MV-4-11 (cell line): ENCODE measurements around the gene NR1H4.
"Not testable (repeated sequence)": the region's sequence is repeated elsewhere in the genome, so short reads cannot be mapped to it uniquely, and the experiment has no call there.

Experiments
- DNase-seq: peaks from one replicate; lab custom pipeline; 2025; lab: John Stamatoyannopoulos, UW

Gene NR1H4

DNA sequence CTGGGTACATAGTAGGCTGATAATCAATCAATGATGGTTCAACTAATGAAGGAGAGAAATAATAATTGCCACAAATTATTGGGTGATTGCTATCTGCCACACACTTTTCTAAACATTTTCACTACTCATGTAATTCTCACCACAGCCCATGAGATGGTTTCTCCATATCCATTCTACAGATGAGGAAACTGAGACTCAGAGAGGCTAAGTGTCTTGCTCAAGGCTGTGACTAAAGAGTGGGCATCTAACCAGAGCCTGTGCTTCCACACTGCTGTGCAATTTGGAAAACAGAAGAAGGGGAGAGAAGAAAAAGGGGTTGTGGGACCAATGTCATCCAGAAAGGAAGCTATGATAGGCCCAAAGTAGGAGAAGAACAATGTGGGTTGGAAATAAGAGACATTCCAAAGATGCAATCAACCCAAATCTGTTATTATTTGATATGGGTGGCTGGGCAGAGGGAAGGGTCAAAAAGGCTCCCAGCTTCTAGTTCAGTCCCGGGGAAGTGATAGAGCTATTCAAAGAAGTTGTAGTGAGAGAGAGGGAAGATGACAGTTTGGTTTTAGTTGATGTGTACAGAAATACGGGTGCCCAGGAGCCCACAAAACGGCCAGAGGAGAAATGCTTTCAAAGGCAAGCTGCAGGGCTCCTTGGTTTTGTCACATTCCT lies 483 bp upstream of the NR1H4 start:
- DNase-seq, result no peak

- DNase-seq, result no peak
Observed at GRCh38 chr12:100474617-100475016, 951 bp downstream of the NR1H4 start.

- no peak for DNase-seq
Observed at GRCh38 chr12:100476013-100476751, 2.5 kb downstream of the NR1H4 start.

DNA sequence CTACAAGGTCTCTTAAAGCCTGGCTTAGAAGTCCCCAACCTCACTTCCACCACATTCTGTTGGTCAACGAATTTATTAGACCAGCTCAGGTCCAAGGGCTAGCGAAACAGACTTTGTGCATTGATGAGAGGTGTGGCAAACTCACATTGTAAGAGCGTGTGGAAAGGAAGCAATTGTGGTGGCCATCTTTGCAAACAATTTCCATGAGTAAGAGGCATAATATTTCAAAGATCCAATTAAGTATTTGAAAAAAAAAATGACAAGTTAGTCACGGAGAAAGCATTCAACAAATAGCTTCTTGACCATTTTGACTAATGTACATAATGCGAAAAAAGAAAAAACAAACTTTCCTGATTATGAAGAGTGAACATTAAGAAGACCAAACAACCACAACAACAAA lies 7.4 kb downstream of the NR1H4 start:
- DNase-seq, result no peak

GRCh38 chr12:100484183-100484886 lies 10.7 kb downstream of the NR1H4 start:
- DNase-seq, result no peak

GRCh38 chr12:100484891-100485471 lies 11.3 kb downstream of the NR1H4 start:
- no peak for DNase-seq

- DNase-seq, result no peak
Observed at GRCh38 chr12:100485983-100486382, 12.3 kb downstream of the NR1H4 start.

GRCh38 chr12:100489251-100489820 lies 15.7 kb downstream of the NR1H4 start:
- DNase-seq, result no peak

GRCh38 chr12:100490056-100490455 lies 16.4 kb downstream of the NR1H4 start:
- no peak for DNase-seq

DNA sequence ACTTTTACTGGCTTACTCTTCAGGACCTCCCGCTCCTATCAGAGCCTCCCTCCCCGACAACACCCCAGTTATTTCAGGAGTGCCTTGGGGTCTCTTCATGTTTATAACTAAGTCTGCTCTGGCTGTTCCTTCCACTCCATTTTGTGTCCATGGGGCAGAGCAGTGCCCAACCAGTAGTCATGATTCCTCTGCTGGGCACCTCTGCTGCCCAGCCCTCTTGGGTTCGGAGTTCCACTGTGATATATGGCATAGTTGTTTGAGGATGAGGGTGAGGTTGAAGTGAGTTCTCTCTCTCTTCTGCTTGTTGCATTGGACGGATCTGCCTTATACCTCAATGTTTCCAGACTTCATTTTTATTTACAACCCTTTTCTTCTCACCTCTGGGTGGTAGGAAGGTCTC lies 17.4 kb downstream of the NR1H4 start:
- DNase-seq, result no peak

- no peak for DNase-seq
Observed at GRCh38 chr12:100493396-100494012, 19.8 kb downstream of the NR1H4 start.

DNA sequence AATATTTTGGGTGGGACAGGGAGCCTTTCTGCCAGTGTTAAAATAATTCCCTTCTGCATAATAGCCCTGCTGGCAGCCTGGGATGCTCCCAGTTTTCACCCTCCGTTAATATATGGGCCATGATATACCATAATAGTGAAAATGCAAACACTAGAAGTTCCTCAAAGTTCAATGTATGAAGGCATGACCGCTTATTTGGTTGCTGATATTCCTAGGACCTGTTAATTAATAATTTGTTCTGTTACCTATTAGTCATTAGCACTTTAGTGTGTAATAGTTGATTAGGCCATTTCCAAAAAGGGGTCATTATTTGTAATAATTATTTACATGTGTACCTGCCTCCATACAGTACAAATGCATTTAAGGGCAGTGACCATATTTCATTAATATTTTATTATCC lies 20.4 kb downstream of the NR1H4 start:
- no peak for DNase-seq

GRCh38 chr12:100494538-100494937 lies 20.9 kb downstream of the NR1H4 start:
- no peak for DNase-seq

- no peak for DNase-seq
Observed at GRCh38 chr12:100497105-100497795, 23.6 kb downstream of the NR1H4 start.

DNA sequence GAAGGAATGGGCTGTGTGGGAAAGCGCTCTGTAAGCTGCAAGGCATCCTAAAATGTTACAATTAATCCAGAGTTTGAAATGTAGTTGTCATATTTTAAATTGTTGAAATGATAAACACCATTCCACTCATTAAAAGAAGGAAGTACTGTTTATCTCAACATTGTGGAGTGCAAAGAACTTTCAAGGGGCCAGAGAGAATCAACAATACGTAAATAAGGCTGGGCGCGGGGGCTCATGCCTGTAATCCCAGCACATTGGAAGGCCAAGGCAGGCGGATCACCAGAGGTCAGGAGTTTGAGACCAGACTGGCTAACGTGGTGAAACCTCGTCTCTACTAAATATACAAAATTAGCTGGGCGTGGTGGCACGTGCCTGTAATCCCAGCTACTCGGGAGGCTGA lies 24.5 kb downstream of the NR1H4 start:
- no peak for DNase-seq

DNA sequence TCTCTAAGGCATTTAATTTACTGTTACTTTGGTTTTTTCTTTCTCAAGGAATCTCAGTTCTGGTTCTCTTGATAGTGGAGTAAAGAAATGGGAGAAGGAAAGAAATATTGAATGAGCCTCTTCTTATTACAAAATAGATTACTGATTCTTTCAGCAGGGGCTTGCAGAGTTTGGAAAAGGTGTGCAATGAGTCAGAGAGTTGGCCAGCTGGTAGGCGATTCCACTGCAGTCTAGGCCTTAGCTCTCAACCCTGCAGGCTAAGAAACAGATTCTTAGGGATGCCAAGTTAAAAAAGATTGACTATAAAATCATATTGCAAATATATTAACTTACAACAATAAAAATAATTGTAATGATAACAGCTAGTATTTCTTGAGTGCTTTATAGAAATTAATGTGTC lies 25.8 kb downstream of the NR1H4 start:
- DNase-seq, result no peak

DNA sequence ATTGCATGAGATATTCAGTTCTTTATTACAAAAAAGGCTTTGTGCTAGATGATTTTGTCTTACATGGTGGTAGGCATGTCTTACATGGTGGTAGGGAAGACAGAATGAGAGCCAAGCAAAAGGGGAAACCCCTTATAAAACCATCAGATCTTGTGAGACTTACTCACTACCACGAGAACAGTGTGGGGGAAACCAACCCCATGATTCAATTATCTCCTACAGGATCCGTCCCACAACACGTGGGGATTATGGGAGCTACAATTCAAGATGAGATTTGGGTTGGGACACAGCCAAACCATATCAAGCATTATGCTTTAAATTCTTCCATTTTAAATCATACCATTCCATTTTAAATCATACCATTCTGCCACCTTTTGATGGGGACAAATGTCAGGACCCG lies 29.1 kb downstream of the NR1H4 start:
- not testable (repeated sequence) for DNase-seq

- no peak for DNase-seq
Observed at GRCh38 chr12:100503228-100503628, 29.6 kb downstream of the NR1H4 start.

DNA sequence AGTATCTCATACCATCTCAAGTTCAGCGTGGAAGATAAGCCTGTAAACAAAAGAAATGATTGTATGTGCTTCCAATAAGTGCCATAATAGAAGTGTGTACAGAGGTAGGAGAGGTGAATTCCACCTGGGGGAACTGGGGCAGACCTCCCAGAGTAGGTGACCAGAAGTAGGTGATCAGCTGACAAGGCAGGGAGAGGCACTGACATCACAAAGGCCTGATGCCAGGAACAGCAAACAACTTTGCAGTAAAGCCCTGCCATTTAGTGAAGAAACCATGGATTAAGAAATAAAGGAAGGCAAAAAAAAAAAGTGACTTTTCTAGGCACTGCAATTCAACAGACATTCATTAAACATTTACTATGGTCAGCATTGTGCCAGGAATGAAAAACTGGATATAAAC lies 31.1 kb downstream of the NR1H4 start:
- no peak for DNase-seq

DNA sequence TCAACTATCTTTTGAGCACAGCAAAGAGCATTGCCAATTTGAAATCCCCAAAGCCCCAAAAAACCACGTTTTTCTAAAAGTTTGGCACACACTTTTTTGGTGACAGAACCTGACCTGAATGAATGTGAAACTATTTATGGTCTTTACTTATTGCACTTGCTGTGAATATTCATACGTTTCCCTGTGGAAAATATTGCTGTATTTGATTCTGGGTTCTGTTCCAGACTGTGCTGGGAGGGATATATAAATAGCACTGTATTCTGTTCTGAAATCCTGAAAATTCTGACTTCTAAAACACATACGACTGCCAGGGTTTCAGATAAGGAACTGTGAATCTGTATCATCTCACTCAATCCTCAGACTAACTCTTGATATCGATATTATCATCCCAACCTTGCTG lies 35.1 kb downstream of the NR1H4 start:
- no peak for DNase-seq

- DNase-seq, result no peak
Observed at GRCh38 chr12:100512692-100513091, 39.0 kb downstream of the NR1H4 start.
